Measurements from ENCODE around the gene APOBEC3B. TPM values are rescaled to one million over a fixed set of nuclear protein-coding genes. Genes with fewer than 3 reads are reported as not detected.

APOBEC3B gene
- total and polyA plus RNA-seq, 2 of the 8 experiments (the other 6 are each of a cell fraction or from before 2014, with no cell fraction given): 14.2 to 74.9 TPM

DNA sequence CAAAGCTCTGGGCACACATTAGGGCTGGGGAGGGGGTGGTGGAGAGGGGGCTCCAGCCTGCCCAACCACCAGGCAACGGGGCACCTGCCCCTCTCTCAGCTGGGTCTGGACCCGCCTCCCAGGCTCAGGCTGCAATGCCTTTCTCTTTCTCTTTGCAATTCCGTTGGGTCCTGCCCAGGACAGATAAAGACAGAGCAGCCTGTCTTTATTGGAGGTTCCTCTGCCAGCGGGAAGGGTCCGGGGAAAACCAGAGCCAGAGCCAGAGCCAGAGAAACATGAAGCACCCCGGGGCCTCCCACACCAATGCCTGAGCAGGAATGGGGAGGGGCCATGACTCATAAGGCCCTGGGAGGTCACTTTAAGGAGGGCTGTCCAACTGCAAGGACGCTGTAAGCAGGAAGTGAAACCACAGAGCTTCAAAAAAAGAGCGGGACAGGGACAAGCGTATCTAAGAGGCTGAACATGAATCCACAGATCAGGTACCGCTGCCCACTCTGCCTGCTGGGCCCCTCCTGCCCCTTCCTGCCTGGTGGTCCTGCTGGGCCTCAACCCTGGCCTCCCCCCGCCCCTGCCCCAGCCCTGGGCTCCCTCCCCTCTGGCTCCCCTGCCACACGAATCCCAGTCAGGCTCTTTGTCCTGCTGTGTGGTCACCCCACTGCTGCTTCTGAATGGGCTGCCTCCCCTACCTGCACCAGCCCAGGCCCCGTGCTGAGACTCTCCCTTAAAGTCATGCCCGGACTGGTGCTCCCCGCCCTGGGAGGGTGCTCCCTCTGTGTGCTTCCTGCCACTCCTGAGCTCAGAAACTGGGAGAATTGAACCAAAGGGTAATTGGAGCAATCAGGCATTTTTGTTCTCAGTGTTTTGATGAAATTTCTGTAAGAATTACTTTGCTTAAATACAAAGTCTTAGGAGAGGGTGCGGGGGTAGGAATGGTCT lies at the start of gene APOBEC3B (continued):
- TF ChIP-seq, protein P1, sequence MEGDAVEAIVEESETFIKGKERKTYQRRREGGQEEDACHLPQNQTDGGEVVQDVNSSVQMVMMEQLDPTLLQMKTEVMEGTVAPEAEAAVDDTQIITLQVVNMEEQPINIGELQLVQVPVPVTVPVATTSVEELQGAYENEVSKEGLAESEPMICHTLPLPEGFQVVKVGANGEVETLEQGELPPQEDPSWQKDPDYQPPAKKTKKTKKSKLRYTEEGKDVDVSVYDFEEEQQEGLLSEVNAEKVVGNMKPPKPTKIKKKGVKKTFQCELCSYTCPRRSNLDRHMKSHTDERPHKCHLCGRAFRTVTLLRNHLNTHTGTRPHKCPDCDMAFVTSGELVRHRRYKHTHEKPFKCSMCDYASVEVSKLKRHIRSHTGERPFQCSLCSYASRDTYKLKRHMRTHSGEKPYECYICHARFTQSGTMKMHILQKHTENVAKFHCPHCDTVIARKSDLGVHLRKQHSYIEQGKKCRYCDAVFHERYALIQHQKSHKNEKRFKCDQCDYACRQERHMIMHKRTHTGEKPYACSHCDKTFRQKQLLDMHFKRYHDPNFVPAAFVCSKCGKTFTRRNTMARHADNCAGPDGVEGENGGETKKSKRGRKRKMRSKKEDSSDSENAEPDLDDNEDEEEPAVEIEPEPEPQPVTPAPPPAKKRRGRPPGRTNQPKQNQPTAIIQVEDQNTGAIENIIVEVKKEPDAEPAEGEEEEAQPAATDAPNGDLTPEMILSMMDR (IDR thresholded peaks at IDR 0.05; ENCODE audit: control extremely low read depth in 1 of 3, insufficient read depth in 1 of 3, low read depth in 1 of 3, low read length in 3 of 3): no peak
- TF ChIP-seq NRF1 (IDR thresholded peaks at IDR 0.05; ENCODE audit: low read depth, low read length) (no peak), RFX5 (IDR thresholded peaks at IDR 0.05; ENCODE audit: borderline replicate concordance, low read depth, low read length) (no peak), JUN (IDR thresholded peaks at IDR 0.05; ENCODE audit: low read depth, low read length) (no peak), CBX5 (IDR thresholded peaks at IDR 0.05; ENCODE audit: low read depth, low read length) (no peak), CREB1 (IDR thresholded peaks at IDR 0.05) (peak; percentile 45), CEBPB (IDR thresholded peaks at IDR 0.05; ENCODE audit: low read depth, low read length) (no peak), RNF2 (IDR thresholded peaks at IDR 0.05; ENCODE audit: borderline replicate concordance, low read depth, low read length, missing control alignments, poor library complexity, severe bottlenecking) (no peak), RXRA (IDR thresholded peaks at IDR 0.05; ENCODE audit: insufficient read depth, low read depth, low read length) (no peak), CHD1 (IDR thresholded peaks at IDR 0.05; ENCODE audit: low read depth, low read length) (no peak), CBX8 (IDR thresholded peaks at IDR 0.05; ENCODE audit: borderline replicate concordance, low read depth, low read length) (no peak), SIN3A (conservative IDR thresholded peaks at IDR 0.05 in 1 of 2, IDR thresholded peaks at IDR 0.05 in 1 of 2; ENCODE audit: low read depth in 1 of 2, low read length in 2 of 2) (no peak), GABPA (IDR thresholded peaks at IDR 0.05; ENCODE audit: borderline replicate concordance, insufficient read depth, low read length) (no peak), YY1 (IDR thresholded peaks at IDR 0.05; ENCODE audit: low read depth, low read length) (no peak), TCF12 (IDR thresholded peaks at IDR 0.05; ENCODE audit: low read depth, low read length) (no peak), BCL11A (IDR thresholded peaks at IDR 0.05; ENCODE audit: low read depth in 2 of 2, low read length in 2 of 2) (no peak)
- TF ChIP-seq, protein P2, sequence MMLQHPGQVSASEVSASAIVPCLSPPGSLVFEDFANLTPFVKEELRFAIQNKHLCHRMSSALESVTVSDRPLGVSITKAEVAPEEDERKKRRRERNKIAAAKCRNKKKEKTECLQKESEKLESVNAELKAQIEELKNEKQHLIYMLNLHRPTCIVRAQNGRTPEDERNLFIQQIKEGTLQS (IDR thresholded peaks at IDR 0.05; ENCODE audit: insufficient read depth, low read depth, low read length): no peak
- TF ChIP-seq, protein P3, sequence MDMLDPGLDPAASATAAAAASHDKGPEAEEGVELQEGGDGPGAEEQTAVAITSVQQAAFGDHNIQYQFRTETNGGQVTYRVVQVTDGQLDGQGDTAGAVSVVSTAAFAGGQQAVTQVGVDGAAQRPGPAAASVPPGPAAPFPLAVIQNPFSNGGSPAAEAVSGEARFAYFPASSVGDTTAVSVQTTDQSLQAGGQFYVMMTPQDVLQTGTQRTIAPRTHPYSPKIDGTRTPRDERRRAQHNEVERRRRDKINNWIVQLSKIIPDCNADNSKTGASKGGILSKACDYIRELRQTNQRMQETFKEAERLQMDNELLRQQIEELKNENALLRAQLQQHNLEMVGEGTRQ (IDR thresholded peaks at IDR 0.05; ENCODE audit: low read length): no peak
- TF ChIP-seq, protein P4, sequence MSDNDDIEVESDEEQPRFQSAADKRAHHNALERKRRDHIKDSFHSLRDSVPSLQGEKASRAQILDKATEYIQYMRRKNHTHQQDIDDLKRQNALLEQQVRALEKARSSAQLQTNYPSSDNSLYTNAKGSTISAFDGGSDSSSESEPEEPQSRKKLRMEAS (IDR thresholded peaks at IDR 0.05): no peak
